Right lobe of liver (tissue), 6 donors: ENCODE data around the gene CROCC2. TPM values are rescaled to one million over a fixed set of nuclear protein-coding genes. Genes with fewer than 3 reads are reported as not detected.
A peak's percentile ranks its signal among the peaks of the same experiment; 100 is the strongest.

Experiments
- ATAC-seq, 4 donors: fragments of 200-7000 bp; cut with Tn5 transposase; one replicate each; pipeline ENCODE4 v1.9.1; 2020; ENCODE audit warnings: mild to moderate bottlenecking in 4 of 4, moderate library complexity in 4 of 4
- DNase-seq, 3 donors: peaks; one replicate each; pipeline ENCODE4 v3.0.0-alpha.2; 2020
- H3K27ac ChIP-seq, 3 donors: fragments of 200-600 bp; one replicate each; pipeline ENCODE4 v1.8.0; 2022
- H3K27me3 ChIP-seq, 2 donors: fragments of 200-600 bp; one replicate each; pipeline ENCODE4 v1.8.0; 2022
- H3K36me3 ChIP-seq, 4 donors: fragments of 200-600 bp; sonication (generic) in 1 of 4; one replicate each; pipeline versions ENCODE4 v1.5.1 to v1.8.0; 2017 to 2022; ENCODE audit warnings: control low read depth in 1 of 4
- H3K4me1 ChIP-seq, 4 donors: fragments of 200-600 bp; sonication (generic) in 1 of 4; one replicate each; pipeline versions ENCODE4 v1.5.1 to v1.8.0; 2017 to 2022; ENCODE audit warnings: control low read depth in 1 of 4
- H3K4me3 ChIP-seq, 3 donors: fragments of 200-600 bp; one replicate each; pipeline ENCODE4 v1.8.0; 2022
- H3K9me3 ChIP-seq, 4 donors: fragments of 200-600 bp; sonication (generic) in 1 of 4; one replicate each; pipeline versions ENCODE4 v1.5.1 to v1.8.0; 2017 to 2022; ENCODE audit warnings: control low read depth in 1 of 4
- POLR2A ChIP-seq: fragments of 450-650 bp; IDR thresholded peaks from one replicate; pipeline ENCODE4 v1.6.1; 2017; ENCODE audit warnings: antibody characterized with exemption, mild to moderate bottlenecking
- WGBS: methylation state at CpG from one replicate; pipeline ENCODE4 v1.1.6; 2018; ENCODE audit warnings: low coverage, low lambda C conversion rate; ENCODE audit not compliant: insufficient coverage; ENCODE audit errors: missing lambda C conversion rate; 5-methylcytosine and 5-hydroxymethylcytosine counted together
- intact Hi-C, 2 donors: fragments of 100-400 bp; cut with DNase I; formaldehyde crosslinking; loops; one replicate each; pipeline versions ENCODE4 v1.11.2 to v1.14.1; 2022
- total RNA-seq, 6 experiments: library from RNA; depleted of rRNA in 2 of 6; stranded (reverse); fragments of >200 nt in 2 of 6; fragmentation: NEBNext Ultra II Directional in 3 of 6; extraction: Animal tissue kit (Norgen Biotek cat#: 25700) in 3 of 6; gene quantifications; one replicate each; pipeline versions ENCODE4 v1.1.0 to v1.2.4, GENCODE V29; 2016 to 2023
- TF ChIP-seq, protein P1 (sequence below), 4 donors: fragments of 200-600 bp in 3 of 4; fragments of 450-650 bp in 1 of 4; IDR thresholded peaks; one replicate each; pipeline versions ENCODE4 v1.5.1 to v1.8.0; 2016 to 2022; ENCODE audit warnings: antibody characterized with exemption in 4 of 4, mild to moderate bottlenecking in 2 of 4
- donor health status: DM: no; HTN: yes; CAD: no.
- donor health status: DM: no; HTN: no; CAD: no.
- donor health status: DM: no; HTN: no; CAD: no.
- donor health status: DM: no; HTN: yes; CAD: no.
- donor health status: DM: no; HTN: yes; CAD: no.

Gene CROCC2
- total RNA-seq, 6 experiments from 2014 or later: 0.06 to 0.15 (median 0.12) TPM; not detected in 1

DNA sequence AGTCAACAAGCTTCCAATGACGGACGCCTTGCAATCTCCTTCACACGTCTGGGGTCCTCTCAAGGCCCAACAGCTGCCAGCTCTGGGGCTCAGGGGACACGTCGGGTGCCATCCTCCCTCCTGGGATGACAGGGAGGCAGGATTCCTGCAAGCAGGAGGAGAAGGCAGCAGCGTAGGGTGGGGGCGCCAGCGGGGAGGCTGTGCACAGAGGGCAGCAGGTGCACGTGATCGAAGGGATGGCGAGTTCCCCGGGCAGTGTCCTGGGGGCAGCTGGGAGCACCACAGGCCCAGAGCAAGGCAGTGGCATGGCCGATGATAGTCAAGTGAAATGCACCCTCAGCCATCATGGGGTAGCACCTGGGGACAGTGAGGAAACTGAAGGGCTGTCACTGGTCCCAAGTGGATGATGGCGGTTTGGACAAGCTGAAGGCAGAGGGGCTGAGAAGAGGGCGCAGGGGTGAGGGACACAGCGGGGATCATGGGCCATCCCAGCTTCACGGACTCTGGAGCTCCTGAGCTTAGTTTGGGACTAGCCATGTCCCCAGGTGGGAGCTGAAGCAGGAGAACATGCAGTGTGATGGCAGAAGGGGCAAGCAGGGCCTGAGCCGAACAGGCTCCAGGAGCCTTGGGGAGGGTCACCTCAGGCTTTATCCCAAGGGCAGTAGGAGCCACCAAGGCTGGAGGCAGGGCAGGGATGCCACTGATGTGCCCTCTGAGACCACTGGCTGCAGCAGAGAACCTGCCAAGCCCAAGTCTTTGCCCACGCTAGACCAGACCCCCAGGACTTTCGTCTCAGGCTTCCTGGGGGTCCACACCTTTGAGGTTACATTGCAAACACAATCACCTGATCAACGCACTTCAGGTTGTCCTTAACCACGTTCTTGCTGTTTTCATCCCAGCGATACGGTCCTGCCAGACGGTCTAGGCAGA lies 76.0 kb downstream of the CROCC2 start:
- 68% methylated on average over 13 of the region's 25 CpGs for WGBS
- TF ChIP-seq, protein P1, sequence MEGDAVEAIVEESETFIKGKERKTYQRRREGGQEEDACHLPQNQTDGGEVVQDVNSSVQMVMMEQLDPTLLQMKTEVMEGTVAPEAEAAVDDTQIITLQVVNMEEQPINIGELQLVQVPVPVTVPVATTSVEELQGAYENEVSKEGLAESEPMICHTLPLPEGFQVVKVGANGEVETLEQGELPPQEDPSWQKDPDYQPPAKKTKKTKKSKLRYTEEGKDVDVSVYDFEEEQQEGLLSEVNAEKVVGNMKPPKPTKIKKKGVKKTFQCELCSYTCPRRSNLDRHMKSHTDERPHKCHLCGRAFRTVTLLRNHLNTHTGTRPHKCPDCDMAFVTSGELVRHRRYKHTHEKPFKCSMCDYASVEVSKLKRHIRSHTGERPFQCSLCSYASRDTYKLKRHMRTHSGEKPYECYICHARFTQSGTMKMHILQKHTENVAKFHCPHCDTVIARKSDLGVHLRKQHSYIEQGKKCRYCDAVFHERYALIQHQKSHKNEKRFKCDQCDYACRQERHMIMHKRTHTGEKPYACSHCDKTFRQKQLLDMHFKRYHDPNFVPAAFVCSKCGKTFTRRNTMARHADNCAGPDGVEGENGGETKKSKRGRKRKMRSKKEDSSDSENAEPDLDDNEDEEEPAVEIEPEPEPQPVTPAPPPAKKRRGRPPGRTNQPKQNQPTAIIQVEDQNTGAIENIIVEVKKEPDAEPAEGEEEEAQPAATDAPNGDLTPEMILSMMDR (IDR thresholded peaks at IDR 0.05): no peak
- no peak for TF ChIP-seq POLR2A
- H3K27ac ChIP-seq: no peak overlapping the region
- H3K9me3 ChIP-seq: no peaks in the 10 kb centered on the region
- peaks cover 0 to 23% (median 8%) of the 10 kb centered on the region in 4 donors for H3K4me1 ChIP-seq
- H3K4me3 ChIP-seq: no peak overlapping the region
- DNase-seq (peak; percentile 14 to 47 (median 44)), ATAC-seq (no peak)
- H3K27me3 ChIP-seq: no peaks in the 10 kb centered on the region
- intact Hi-C loops: loop anchor here in 1 of 2 donors (10.0 kb wide), 1 partner anchor 127 kb away; no protein-coding TSS in a partner anchor
- no peaks in the 10 kb centered on the region for H3K36me3 ChIP-seq

DNA sequence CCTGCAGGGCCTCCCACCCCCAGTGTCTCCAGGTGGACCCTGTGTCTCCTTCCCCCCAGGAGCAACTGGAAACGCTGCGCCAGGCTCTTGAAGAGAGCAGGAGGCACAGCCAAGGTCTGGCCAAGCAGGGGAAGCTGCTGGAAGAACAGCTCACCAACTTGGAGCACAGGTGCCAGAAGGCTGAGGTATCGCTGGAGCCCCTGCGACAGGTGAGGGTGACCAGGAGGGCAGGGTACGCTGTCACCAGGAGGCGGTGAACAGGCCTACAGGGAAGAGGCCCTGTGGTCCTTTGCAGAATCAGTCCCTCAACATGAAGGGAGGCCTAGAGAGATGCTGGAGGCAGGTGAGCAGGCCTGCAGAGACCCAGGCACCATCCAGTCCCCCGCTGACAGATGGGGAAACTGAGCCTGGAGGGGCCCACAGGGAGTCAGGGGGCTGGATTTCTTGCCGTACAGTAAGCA lies 76.7 kb downstream of the CROCC2 start:
- Histone ChIP-seq H3K9me3 (no peaks in the 10 kb centered on the region), H3K27me3 (no peaks in the 10 kb centered on the region), H3K4me3 (no peak overlapping the region), H3K36me3 (no peaks in the 10 kb centered on the region), H3K27ac (no peak overlapping the region), H3K4me1 (peaks cover 3 to 30% (median 14%) of the 10 kb centered on the region in 4 donors)
- intact Hi-C loops: loop anchor here in 1 of 2 donors (10.0 kb wide), 1 partner anchor 128 kb away; no protein-coding TSS in a partner anchor
- TF ChIP-seq POLR2A: no peak
- TF ChIP-seq, protein P1 (IDR thresholded peaks at IDR 0.05): no peak
- 75% methylated on average over 2 of the region's 8 CpGs for WGBS
- no peak for ATAC-seq
- peak in 1 of 3 donors; percentile 49 for DNase-seq

DNA sequence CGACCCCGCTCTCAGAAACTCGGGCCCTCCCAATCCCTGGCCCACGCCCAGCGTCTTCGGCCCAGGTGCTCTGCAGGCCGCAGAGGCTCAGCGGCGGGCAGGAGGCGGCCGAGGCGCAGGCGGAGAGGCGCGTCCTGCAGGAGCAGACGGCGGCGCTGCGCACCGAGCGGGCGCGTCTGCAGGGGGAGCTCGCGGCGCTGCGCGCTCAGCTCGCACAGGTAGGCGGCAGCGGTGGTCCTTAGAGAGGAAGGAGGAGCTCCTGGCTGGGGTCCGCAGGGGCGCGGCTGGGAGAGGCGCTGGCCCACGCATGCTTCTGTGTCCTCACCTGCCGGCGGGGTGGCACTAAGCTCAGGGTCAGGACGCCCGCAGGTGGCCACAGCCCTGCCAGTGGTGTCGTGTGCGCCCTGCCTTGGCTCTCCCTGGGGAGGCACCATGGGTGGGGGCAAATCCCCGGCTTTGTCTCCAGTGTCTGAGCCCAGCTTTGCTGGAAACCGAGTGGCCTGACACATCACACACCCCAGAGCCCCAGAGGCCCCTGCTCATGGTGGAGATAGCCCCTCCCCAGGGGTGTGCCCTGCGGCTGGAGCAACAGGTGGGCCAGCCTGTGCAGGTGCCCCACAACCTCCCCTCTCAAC lies 77.3 kb downstream of the CROCC2 start:
- Histone ChIP-seq H3K27ac (no peak overlapping the region), H3K4me1 (peaks cover 3 to 36% (median 17%) of the 10 kb centered on the region in 4 donors), H3K9me3 (no peaks in the 10 kb centered on the region), H3K36me3 (no peaks in the 10 kb centered on the region), H3K4me3 (peak overlapping the region in 2 of 3 donors; percentile 31 to 38), H3K27me3 (no peaks in the 10 kb centered on the region)
- no peak for TF ChIP-seq POLR2A
- TF ChIP-seq, protein P1 (IDR thresholded peaks at IDR 0.05): peak; percentile 40 to 76 (median 64)
- ATAC-seq (peak; percentile 38 to 67 (median 50)), DNase-seq (peak; percentile 56 to 67 (median 62))
- no CpG with 5 or more reads among the region's 45 CpGs for WGBS
- intact Hi-C loops: loop anchor here in 1 of 2 donors (10.0 kb wide), 1 partner anchor 129 kb away; no protein-coding TSS in a partner anchor

DNA sequence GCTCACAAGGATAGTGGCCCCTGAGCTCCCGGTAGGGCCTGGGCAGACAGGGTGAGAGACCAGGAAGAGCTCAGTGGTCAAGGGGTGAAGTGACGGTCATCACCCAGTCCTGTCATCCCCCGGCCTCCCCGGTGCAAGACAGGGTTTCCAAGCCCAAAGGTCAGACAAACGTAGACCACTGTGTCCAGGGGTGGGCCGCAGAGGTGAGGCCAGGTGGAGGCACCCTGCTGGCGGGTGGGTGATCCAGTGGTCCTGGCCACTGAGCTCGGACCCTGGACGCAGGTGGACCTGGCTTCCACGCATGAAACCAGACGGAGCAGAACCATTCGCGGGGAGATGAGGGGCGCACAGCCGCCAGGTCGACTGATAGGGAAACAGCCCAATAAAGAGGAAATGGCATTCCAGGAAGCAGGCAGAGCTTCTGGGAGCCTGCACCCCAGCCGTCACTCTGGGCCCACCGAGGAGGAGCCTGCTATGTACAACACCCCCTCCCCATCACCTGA lies 77.9 kb downstream of the CROCC2 start:
- Histone ChIP-seq H3K36me3 (no peaks in the 10 kb centered on the region), H3K27me3 (no peaks in the 10 kb centered on the region), H3K9me3 (no peaks in the 10 kb centered on the region), H3K27ac (no peak overlapping the region), H3K4me1 (peaks cover 3 to 37% (median 17%) of the 10 kb centered on the region in 4 donors), H3K4me3 (peak overlapping the region in 2 of 3 donors; percentile 31 to 38)
- ATAC-seq (no peak), DNase-seq (peak; percentile 14 to 52 (median 45))
- TF ChIP-seq POLR2A: no peak
- WGBS: 11% methylated on average over 9 of the region's 18 CpGs
- intact Hi-C loops: loop anchor here in 1 of 2 donors (10.0 kb wide), 1 partner anchor 129 kb away; no protein-coding TSS in a partner anchor
